SU-DHL-6 (cell line): ENCODE data around the gene CELF5.

Source experiments
- H2AFZ ChIP-seq: fragments of 200-600 bp; sonication (generic); 2 replicates; pipeline ENCODE4 v1.6.1; 2014; ENCODE audit warnings: low read depth, mild to moderate bottlenecking, moderate library complexity, mixed read lengths, antibody characterized with exemption, low read length; ENCODE audit not compliant: severe bottlenecking
- H3F3A ChIP-seq: fragments of 200-600 bp; shearing (Covaris generic); 2 replicates; pipeline ENCODE4 v1.6.0; 2016; ENCODE audit warnings: antibody characterized with exemption, mild to moderate bottlenecking; ENCODE audit not compliant: insufficient read depth
- H3K27ac ChIP-seq: fragments of 200-600 bp; sonication (generic); 2 replicates; pipeline ENCODE4 v1.5.1; 2016; ENCODE audit warnings: low read depth, mild to moderate bottlenecking, low read length, moderate library complexity, mixed read lengths
- H3K27me3 ChIP-seq: fragments of 200-600 bp; sonication (generic), shearing (Covaris generic); 2 replicates; pipeline ENCODE4 v1.6.0; 2014; ENCODE audit warnings: mild to moderate bottlenecking, low read length
- H3K36me3 ChIP-seq: fragments of 200-600 bp; sonication (generic); 2 replicates; pipeline ENCODE4 v1.6.1; 2014; ENCODE audit warnings: mild to moderate bottlenecking, low read length, mixed read lengths
- H3K4me2 ChIP-seq: fragments of 300-600, 200-600 bp; shearing (Covaris generic), sonication (generic); 2 replicates; pipeline ENCODE4 v1.6.0; 2014; ENCODE audit warnings: low read length, low read depth, mild to moderate bottlenecking; ENCODE audit not compliant: poor library complexity, severe bottlenecking
- H3K4me3 ChIP-seq: fragments of 200-600 bp; sonication (generic); 2 replicates; pipeline ENCODE4 v1.5.1; 2014; ENCODE audit warnings: antibody characterized with exemption, low read length, mild to moderate bottlenecking, mixed read lengths; ENCODE audit not compliant: insufficient read depth, poor library complexity, severe bottlenecking
- H3K79me2 ChIP-seq: fragments of 200-600 bp; sonication (generic); 2 replicates; pipeline ENCODE4 v1.6.1; 2014; ENCODE audit warnings: mild to moderate bottlenecking, low read length, moderate library complexity; ENCODE audit not compliant: insufficient read depth
- H3K9ac ChIP-seq: fragments of 200-600 bp; sonication (generic); 2 replicates; pipeline ENCODE4 v1.7.0; 2014; ENCODE audit warnings: mild to moderate bottlenecking, low read length
- H3K9me2 ChIP-seq: fragments of 200-600 bp; sonication (generic); replicated peaks from 2 replicates; pipeline ENCODE4 v1.6.1; 2014; ENCODE audit warnings: low read length; ENCODE audit not compliant: insufficient read depth
- H3K9me3 ChIP-seq: fragments of 200-600 bp; sonication (generic); 2 replicates; pipeline ENCODE4 v1.6.1; 2014; ENCODE audit warnings: low read length, mixed read lengths; ENCODE audit not compliant: insufficient read depth
- H4K20me1 ChIP-seq: fragments of 200-600 bp; sonication (generic); 2 replicates; pipeline ENCODE4 v1.6.1; 2014; ENCODE audit warnings: low read depth, mild to moderate bottlenecking, antibody characterized with exemption, low read length, moderate library complexity, mixed read lengths
- EZH2phosphoT487 ChIP-seq: fragments of 200-600 bp; sonication (generic), shearing (Covaris generic); conservative IDR thresholded peaks from 2 replicates; pipeline ENCODE4 v1.6.1; 2018; ENCODE audit warnings: mild to moderate bottlenecking, antibody characterized with exemption, low read length, moderate library complexity, mixed read lengths
- TF ChIP-seq, protein P1 (sequence below): fragments of 200-600 bp; sonication (generic); IDR thresholded peaks from one replicate; pipeline ENCODE4 v1.5.1; 2017; ENCODE audit warnings: antibody characterized with exemption, mild to moderate bottlenecking, low read length, moderate library complexity; ENCODE audit not compliant: insufficient read depth, poor library complexity, severe bottlenecking

CELF5 gene

DNA sequence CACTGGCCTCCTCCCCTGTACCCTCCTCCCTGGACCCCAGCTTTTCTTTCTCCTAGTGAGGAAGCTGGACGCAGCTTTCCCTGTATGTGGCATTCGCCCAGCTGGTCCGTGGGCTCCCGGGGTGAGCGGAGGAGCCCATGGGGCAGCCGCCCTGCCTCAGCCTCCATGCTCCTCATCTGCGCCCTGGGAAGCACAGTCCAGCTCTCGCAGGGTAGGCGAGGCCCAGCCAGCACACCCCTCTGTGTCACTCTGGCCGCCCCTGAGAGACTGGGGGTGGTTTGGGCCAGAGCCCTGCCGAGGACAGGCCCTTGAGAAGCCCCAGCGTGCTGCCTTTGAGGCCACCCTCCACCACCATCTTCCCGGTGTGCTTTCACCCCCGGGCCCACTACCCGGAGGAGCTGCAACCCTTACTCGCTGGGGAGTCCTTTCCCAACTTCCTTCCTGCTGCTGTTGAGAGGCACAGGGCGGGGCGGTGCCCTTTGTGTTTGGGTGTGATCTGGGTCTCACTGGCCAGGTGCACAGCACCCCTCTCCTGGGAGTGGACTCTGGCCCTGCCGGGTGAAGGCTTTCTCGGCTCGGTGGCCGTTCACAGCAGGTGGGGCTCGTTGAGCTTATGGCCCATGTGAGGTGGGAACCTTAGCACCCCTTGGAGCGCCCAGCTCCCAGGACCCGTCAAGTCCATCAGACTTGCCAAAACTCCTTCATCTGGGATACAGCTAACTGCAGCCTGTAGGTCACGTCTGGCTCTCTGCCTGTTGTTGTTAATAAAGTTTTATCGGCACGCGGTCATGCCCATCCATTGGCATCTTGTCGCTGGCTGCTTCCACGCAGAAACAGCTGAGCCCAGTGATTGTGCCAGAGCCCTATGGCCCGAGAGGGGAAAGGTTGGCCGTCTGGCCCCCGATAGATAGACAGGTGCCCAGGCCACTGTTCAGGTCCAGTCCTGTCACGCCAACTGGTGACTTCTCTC, 35.5 kb upstream of the CELF5 start:
- Histone ChIP-seq H3K9me3 (no peaks in the 10 kb centered on the region), H3K27me3 (no peaks in the 10 kb centered on the region), H2AFZ (no peak overlapping the region), H3K4me2 (no peak overlapping the region), H3K9ac (no peak overlapping the region), H3K79me2 (peaks cover 59% of the 10 kb centered on the region), H3K9me2 (no peaks in the 10 kb centered on the region), H3F3A (no peaks in the 10 kb centered on the region), H4K20me1 (no peaks in the 10 kb centered on the region), H3K36me3 (no peaks in the 10 kb centered on the region), H3K27ac (no peak overlapping the region), H3K4me3 (no peak overlapping the region)
- TF ChIP-seq, protein P1, sequence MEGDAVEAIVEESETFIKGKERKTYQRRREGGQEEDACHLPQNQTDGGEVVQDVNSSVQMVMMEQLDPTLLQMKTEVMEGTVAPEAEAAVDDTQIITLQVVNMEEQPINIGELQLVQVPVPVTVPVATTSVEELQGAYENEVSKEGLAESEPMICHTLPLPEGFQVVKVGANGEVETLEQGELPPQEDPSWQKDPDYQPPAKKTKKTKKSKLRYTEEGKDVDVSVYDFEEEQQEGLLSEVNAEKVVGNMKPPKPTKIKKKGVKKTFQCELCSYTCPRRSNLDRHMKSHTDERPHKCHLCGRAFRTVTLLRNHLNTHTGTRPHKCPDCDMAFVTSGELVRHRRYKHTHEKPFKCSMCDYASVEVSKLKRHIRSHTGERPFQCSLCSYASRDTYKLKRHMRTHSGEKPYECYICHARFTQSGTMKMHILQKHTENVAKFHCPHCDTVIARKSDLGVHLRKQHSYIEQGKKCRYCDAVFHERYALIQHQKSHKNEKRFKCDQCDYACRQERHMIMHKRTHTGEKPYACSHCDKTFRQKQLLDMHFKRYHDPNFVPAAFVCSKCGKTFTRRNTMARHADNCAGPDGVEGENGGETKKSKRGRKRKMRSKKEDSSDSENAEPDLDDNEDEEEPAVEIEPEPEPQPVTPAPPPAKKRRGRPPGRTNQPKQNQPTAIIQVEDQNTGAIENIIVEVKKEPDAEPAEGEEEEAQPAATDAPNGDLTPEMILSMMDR = no peak
- TF ChIP-seq EZH2phosphoT487 = no peak

DNA sequence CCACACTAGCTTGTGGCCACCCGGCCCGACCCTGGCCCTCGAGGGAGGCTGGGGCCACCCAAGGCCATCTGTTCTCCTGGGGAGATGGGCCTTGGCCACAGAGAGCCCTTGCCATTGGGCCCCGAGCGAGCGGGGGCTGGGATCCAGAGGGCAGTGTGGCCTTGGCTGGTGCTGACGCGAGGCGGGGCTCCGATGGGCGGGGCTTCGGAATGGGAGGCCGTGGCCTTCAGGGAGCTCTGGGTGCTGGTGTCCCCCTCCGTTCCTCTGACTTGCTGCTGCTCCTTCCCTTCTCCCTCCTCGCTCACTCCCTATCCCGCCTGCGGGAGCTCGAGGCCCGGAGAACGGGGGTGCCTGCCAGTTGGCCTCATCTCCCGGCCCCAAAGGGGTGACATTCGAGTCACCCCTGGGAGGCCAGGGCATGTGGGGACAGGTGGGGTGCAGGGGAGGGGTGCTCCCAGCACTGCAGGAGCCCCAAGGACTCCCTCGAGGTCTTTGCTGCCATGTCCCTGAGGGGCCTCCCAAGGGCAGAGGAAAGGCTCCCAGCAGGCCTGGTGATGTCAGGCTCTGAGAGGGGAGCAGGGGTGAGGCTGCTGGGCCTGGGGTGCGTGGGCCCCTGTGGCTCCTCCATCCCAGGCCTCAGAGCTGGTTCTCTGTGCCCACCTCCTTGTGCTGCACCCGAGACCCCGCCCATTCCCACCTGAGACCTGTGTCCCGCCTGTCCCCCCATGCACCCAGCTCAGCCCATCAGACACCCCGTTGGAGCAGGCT, 34.6 kb upstream of the CELF5 start:
- H3K36me3 ChIP-seq = no peaks in the 10 kb centered on the region
- H3K9ac ChIP-seq = no peak overlapping the region
- H3K27ac ChIP-seq = no peak overlapping the region
- TF ChIP-seq, protein P1 = no peak
- no peak for TF ChIP-seq EZH2phosphoT487
- H3K4me3 ChIP-seq = no peak overlapping the region
- H3K9me3 ChIP-seq = no peaks in the 10 kb centered on the region
- H3K4me2 ChIP-seq = no peak overlapping the region
- H4K20me1 ChIP-seq = no peaks in the 10 kb centered on the region
- H2AFZ ChIP-seq = no peak overlapping the region
- no peaks in the 10 kb centered on the region for H3K9me2 ChIP-seq
- H3K27me3 ChIP-seq = no peaks in the 10 kb centered on the region
- H3F3A ChIP-seq = 0 out of 2 replicates have a peak, but pooled peaks cover 3% of the 10 kb centered on the region
- peaks cover 59% of the 10 kb centered on the region for H3K79me2 ChIP-seq

DNA sequence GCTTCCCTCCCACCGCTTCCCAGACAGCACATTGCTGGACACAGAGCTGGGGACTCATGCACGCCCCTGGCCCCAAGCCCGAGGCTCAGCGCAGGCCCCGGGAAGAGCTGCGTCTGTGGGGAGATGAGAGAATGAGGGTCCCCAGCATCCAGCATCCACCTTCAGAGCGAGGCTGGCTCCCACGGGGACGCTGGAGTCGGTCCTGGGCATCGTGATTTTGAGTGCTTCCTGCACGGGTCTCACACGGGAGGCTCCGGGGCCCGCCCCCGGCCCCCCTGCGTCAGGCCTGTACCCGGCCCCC, 34.0 kb upstream of the CELF5 start:
- Histone ChIP-seq H3K27ac (no peak overlapping the region), H4K20me1 (no peaks in the 10 kb centered on the region), H3K4me3 (no peak overlapping the region), H3K4me2 (no peak overlapping the region), H3F3A (0 out of 2 replicates have a peak, but pooled peaks cover 3% of the 10 kb centered on the region), H2AFZ (no peak overlapping the region), H3K9ac (no peak overlapping the region), H3K36me3 (no peaks in the 10 kb centered on the region), H3K9me2 (no peaks in the 10 kb centered on the region), H3K79me2 (peaks cover 59% of the 10 kb centered on the region), H3K9me3 (no peaks in the 10 kb centered on the region), H3K27me3 (no peaks in the 10 kb centered on the region)
- TF ChIP-seq EZH2phosphoT487 = no peak
- TF ChIP-seq, protein P1 = no peak
